Renal pelvis (tissue), 4 donors: ENCODE data around the gene HNRNPM. TPM values are rescaled to one million over a fixed set of nuclear protein-coding genes. Genes with fewer than 3 reads are reported as not detected.

Experiments used
- DNase-seq: peaks from one replicate; pipeline ENCODE4 v3.0.0-alpha.2; 2013
- polyA plus RNA-seq, 3 donors: library from polyadenylated mRNA; unstranded; fragments of 120-200 nt; gene quantifications; one replicate each; pipeline ENCODE4 v1.2.1, GENCODE V29; 2013; ENCODE audit not compliant: insufficient read length in 3 of 3

Gene HNRNPM
- polyA plus RNA-seq, 3 donors, result 348 to 405 (median 377) TPM

GRCh38 chr19:8537099-8537498 lies 92.3 kb downstream of the HNRNPM start:
- no peak for DNase-seq

Other genes with a start within 250 kb of the HNRNPM start
- 10 to 100 TPM; 46.6 to 53.4 (median 51.2) TPM for gene CERS4, start 235.6 kb upstream of the HNRNPM start, polyA plus RNA-seq
- gene CD320, start 136.6 kb upstream of the HNRNPM start, polyA plus RNA-seq, result 10 to 100 TPM; 42.6 to 48.9 (median 42.6) TPM
- gene NDUFA7, start 123.6 kb upstream of the HNRNPM start, polyA plus RNA-seq, result 10 to 100 TPM; 49.8 to 71.0 (median 55.4) TPM
- gene RPS28, start 123.5 kb upstream of the HNRNPM start, polyA plus RNA-seq, result 100 to 1,000 TPM; 410 to 683 (median 537) TPM
- 10 to 100 TPM; 10.8 to 15.5 (median 14.3) TPM for gene KANK3, start 101.7 kb upstream of the HNRNPM start, polyA plus RNA-seq
- 1 to 10 TPM; 2.7 to 3.7 (median 3.6) TPM for gene ANGPTL4, start 80.8 kb upstream of the HNRNPM start, polyA plus RNA-seq
- 100 to 1,000 TPM; 161 to 180 (median 175) TPM for gene RAB11B, start 54.6 kb upstream of the HNRNPM start, polyA plus RNA-seq
- 10 to 100 TPM; 16.4 to 19.3 (median 16.6) TPM for gene MARCHF2, start 31.7 kb upstream of the HNRNPM start, polyA plus RNA-seq
- 1 to 10 TPM; 1.0 to 3.1 (median 2.7) TPM for gene PRAM1, start 57.7 kb downstream of the HNRNPM start, polyA plus RNA-seq
- gene ZNF414, start 69.2 kb downstream of the HNRNPM start, polyA plus RNA-seq, result 10 to 100 TPM; 25.4 to 28.6 (median 26.9) TPM
- 10 to 100 TPM in 2 of 3 donors, 1 to 10 TPM in 1; 5.7 to 12.7 (median 12.0) TPM for gene MYO1F, start 132.5 kb downstream of the HNRNPM start, polyA plus RNA-seq
- 10 to 100 TPM; 38.5 to 53.8 (median 39.1) TPM for gene ADAMTS10, start 165.7 kb downstream of the HNRNPM start, polyA plus RNA-seq
- gene NFILZ, start 185.7 kb downstream of the HNRNPM start, polyA plus RNA-seq, result not detected